Measurements from ENCODE around the gene C2CD3.
A peak's percentile ranks its signal among the peaks of the same experiment; 100 is the strongest.

C2CD3 gene

DNA sequence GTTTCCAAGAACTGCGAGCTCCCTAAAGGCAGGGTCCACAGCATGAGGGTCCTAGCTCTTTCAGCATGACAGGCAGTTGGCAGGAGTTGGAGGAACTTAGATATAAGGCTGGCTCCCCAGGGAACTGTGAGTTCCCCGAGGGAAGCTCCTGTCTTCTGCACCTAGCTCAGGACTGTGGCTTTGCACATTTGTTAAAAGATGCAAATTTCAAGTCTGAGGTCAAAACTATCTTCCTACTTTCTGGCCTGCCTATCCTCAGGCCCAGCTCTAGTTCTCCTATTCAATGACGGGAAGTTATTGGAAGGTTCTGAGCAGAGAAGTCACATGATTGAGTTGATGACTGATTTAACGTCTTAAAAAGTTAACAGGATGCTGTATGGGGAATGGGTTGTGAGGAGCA is 150.3 kb downstream of the C2CD3 start:
- DNase-seq (ENCODE audit: low spot score) = no peak

- no peak for DNase-seq (ENCODE audit: low spot score)
These were observed 150.9 kb downstream of the C2CD3 start for GRCh38 chr11:74019860-74020259.

DNA sequence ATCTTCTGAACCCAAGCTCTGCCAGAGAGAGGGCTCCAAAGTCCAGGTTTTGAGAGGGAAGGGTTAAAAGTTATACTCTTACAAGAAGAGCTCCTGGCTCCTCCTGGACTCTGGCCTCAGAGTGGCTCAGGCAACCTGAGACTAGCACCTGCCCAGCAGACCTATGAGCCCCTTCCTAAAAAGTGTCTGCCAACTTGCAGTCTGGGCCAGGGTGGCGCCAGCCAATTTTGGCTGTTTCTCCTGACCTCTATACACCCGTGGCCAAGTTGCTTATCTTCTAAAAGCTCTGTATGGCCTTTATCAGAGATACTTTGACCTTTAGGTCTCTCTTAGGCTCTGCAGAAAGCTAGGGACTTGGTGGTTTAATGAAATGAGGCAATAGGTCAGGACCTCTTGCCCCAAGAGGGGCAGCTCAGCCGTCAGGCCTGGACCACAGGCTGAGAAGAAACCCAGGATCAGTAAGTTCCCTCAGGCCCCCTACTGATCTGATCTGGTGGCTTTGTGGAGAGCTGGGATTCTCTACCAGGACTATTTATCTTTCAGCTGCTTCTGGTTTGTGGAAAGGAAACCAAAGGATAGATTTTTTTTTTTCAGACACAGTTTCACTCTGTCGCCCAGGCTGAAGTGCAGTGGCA is 151.6 kb downstream of the C2CD3 start:
- DNase-seq (ENCODE audit: low spot score) = peak; percentile 23

- peak; percentile 51 for DNase-seq (ENCODE audit: low spot score)
These were observed 152.3 kb downstream of the C2CD3 start for GRCh38 chr11:74018331-74019005.

GRCh38 chr11:74017631-74018030 is 153.2 kb downstream of the C2CD3 start:
- DNase-seq (ENCODE audit: low spot score) = no peak

GRCh38 chr11:74015919-74016684 is 154.7 kb downstream of the C2CD3 start:
- no peak for DNase-seq (ENCODE audit: low spot score)

GRCh38 chr11:74014880-74015279 is 155.9 kb downstream of the C2CD3 start:
- no peak for DNase-seq (ENCODE audit: low spot score)

DNA sequence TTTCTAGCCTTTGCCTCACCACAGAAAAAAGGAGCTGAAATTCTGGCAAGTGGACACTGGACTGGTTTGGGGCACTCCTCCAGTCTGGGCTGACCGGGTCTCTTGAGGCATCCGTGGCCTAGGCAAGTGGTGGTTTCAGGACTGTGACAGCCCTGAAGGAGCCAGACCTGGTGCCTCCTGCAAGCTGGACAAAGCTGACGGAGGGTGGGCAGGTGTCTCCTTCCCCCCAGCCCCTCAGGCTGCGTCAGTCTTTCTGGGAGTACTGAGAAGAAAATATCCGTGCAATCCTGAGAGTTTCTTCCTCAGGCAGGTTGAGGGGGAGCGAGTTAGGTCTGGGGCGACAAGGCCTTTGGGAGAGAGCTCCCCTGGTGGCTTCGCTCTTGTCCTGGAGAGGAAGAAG is 157.7 kb downstream of the C2CD3 start:
- DNase-seq (ENCODE audit: low spot score) = no peak

- no peak for DNase-seq (ENCODE audit: low spot score)
These were observed 158.6 kb downstream of the C2CD3 start for GRCh38 chr11:74012074-74012809.

GRCh38 chr11:74011360-74012073 is 159.3 kb downstream of the C2CD3 start:
- DNase-seq (ENCODE audit: low spot score) = no peak

- no peak for DNase-seq (ENCODE audit: low spot score)
These were observed 160.2 kb downstream of the C2CD3 start for GRCh38 chr11:74010306-74011300.

DNA sequence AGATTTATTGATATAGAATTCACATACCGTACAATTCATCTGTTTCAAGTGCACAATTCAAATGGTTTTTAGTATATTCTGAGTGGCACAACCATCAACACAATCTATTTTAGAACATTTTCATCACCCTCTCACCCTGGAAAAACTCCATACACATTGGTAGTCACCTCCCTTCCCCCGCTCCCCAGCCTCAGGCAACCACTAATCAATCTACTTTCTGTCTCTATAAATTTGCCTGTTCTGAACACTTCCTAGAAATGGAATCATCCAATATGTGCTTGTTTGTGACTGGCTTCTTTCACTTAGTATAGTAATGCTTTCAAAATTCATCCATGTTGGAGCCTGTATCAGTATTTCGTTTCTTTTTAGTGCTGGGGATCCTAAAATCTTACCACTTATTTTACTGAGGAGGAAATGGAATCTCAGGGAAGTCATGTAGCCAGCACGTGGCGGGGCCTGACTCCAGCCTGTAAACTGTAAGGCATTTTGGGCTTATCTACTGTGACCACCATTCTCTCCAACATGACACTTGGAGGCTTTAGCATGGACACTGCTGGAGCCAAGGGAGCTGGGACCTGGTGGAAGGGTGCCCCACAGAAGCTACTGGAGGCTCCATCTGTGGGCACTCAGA is 161.0 kb downstream of the C2CD3 start:
- no peak for DNase-seq (ENCODE audit: low spot score)

DNA sequence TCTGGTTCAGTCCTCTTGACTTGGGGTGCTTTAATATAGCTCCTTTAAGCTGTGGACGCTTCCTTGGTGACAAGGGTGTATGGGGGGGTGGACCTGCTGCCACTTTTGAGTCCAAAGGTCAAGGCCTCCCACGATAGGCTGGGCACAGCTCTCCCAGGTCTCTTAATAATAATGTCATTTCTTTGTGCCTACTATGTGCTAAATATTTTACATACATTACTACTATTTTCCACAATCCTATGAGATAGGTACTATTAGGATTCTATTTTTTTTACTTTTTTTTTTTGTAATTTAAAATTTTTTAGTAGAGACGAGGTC is 161.6 kb downstream of the C2CD3 start:
- no peak for DNase-seq (ENCODE audit: low spot score)

DNA sequence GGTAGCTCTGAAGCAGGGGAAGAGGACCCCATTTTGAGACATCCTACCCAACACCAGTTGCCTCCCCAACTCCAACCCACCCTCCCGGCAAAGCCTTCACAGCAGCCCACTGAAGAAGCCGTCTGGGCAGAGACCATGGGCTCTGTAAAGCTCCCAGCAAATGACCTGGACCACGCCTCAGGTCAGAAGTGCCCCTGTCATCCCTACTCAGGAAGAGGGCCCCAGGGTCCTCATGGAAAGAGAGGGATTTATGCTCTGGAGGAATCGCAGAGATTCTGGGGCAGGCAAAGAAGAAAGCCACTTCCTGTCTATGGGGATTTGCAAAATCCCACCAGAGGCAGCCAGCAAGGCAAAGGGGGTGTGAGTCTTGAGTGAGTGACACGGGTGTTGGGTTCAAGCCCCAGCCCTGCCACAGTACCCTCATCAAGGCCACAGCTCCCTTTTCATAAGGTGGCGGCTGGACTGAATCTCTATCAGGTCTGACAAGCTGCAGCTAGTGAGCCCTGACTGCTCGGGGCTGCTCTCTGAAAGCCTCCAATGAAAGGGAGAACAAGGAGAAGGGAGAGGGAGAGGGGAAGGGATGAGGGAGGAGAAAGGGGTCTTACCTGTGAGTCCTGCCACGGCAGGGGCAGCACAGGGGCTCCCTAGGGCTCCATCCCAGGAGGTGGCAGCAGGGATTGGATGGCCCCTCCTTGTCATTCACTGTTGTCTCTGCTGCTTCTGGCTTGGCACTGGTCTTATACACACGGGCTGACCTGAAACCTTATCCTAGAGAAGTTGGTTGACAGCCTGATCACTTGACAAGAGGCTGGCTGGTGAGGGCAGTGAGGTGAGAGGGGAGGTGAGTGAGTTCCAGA is 162.2 kb downstream of the C2CD3 start, which contains the start of gene UCP3:
Gene UCP3 (minus strand): TSS at position 713 of the 857 bp plus-strand sequence. CDS start 2,043 bp downstream, outside the sequence.
- no peak for DNase-seq (ENCODE audit: low spot score)

DNA sequence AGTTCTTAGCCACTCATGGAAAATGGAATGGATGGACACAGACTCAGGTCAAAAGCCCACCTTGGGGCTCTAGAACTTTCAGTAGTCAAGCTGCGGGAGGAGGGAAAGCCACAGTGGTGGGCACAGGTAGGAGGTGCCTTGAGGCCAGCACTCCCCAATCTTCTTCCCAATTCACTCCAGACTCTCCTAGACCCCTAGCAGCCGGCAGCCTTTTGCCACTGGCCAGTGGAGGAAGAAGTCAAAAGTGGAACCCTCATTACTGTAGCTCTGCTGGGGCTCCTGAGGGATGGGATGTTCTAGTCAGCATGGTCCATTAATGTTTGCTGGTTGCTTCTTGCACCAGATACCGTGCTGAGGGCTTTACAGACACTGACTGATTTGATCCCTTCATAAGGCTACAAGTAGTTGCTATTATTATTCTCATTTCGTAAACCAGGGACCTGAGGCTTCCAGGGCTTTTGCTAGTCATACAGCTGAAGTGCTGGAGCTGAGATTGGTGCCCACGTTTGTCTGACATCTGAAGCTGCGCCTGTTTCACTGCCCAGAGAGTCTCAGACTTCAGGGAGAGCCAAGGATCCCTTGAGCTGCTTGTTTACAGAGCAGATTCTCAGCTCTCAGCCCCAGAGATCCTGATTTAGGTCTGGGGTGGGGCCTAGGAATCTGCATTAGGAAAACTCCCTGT is 163.0 kb downstream of the C2CD3 start:
- no peak for DNase-seq (ENCODE audit: low spot score)

GRCh38 chr11:74006743-74007304 is 164.0 kb downstream of the C2CD3 start:
- no peak for DNase-seq (ENCODE audit: low spot score)

- no peak for DNase-seq (ENCODE audit: low spot score)
These were observed 164.9 kb downstream of the C2CD3 start for GRCh38 chr11:74005721-74006517.
